Activated CD4-positive, alpha-beta memory T cell treated with anti-CD3 and anti-CD28 coated beads for 36 hours (primary cell): ENCODE results near the gene PHF21A. TPM values are rescaled to one million over a fixed set of nuclear protein-coding genes. Genes with fewer than 3 reads are reported as not detected.
"Not testable (repeated sequence)": the region's sequence is repeated elsewhere in the genome, so short reads cannot be mapped to it uniquely, and the experiment has no call there.

Source experiments
- CTCF ChIA-PET: fragments of 350-600 bp; sonication (Branson Sonifier 250); formaldehyde crosslinking; loops from one replicate; lab custom pipeline; 2021; ENCODE audit warnings: antibody characterized with exemption, inconsistent platforms; lab: Charles Lee
- POLR2A ChIA-PET: fragments of 350-600 bp; sonication (Branson Sonifier 250); formaldehyde crosslinking; loops from one replicate; lab custom pipeline; 2021; ENCODE audit warnings: antibody characterized with exemption; lab: Charles Lee
- DNase-seq: peaks from one replicate; pipeline ENCODE4 v3.0.0-alpha.2; 2020
- H3K27ac Mint-ChIP-seq: one replicate; pipeline ENCODE4 v1.8.0; 2021; ENCODE audit warnings: mixed read lengths
- H3K27me3 Mint-ChIP-seq: one replicate; pipeline ENCODE4 v1.8.0; 2021; ENCODE audit warnings: mixed read lengths
- H3K36me3 Mint-ChIP-seq: one replicate; pipeline ENCODE4 v1.8.0; 2021; ENCODE audit warnings: mixed read lengths
- H3K4me1 Mint-ChIP-seq: one replicate; pipeline ENCODE4 v1.8.0; 2021; ENCODE audit warnings: low read depth, mixed read lengths
- H3K4me3 Mint-ChIP-seq: one replicate; pipeline ENCODE4 v1.8.0; 2021; ENCODE audit warnings: mild to moderate bottlenecking, mixed read lengths
- H3K9me3 Mint-ChIP-seq: one replicate; pipeline ENCODE4 v1.8.0; 2021; ENCODE audit warnings: mixed read lengths
- intact Hi-C: fragments of 100-400 bp; cut with micrococcal nuclease; formaldehyde crosslinking; loops from one replicate; pipeline ENCODE4 v1.15.1; 2023
- total RNA-seq, 2 experiments: library from RNA; stranded (reverse); gene quantifications; one replicate each; pipeline ENCODE4 v1.2.3, GENCODE V29; 2021

PHF21A gene
- total RNA-seq, 2 experiments from 2014 or later: 38.0 to 40.0 TPM

GRCh38 chr11:45901626-45902025 lies 219.6 kb downstream of the PHF21A start:
- Mint-ChIP-seq H3K9me3 (no peaks in the 10 kb centered on the region), H3K27ac (no peak overlapping the region), H3K4me1 (peaks cover 4% of the 10 kb centered on the region), H3K36me3 (no peaks in the 10 kb centered on the region), H3K27me3 (peaks cover 11% of the 10 kb centered on the region), H3K4me3 (no peak overlapping the region)
- POLR2A ChIA-PET: interaction anchor here (1.2 kb wide), 1 partner anchor 17 kb away, joined by 4 read pairs; no protein-coding TSS in a partner anchor
- intact Hi-C loops: no loop called here
- CTCF ChIA-PET: no interaction called here
- no peak for DNase-seq

- intact Hi-C loops: no loop called here
- Mint-ChIP-seq H3K27me3 (peaks cover 11% of the 10 kb centered on the region), H3K4me3 (peak overlapping the region; percentile 35), H3K36me3 (no peaks in the 10 kb centered on the region), H3K4me1 (no peaks in the 10 kb centered on the region), H3K9me3 (no peaks in the 10 kb centered on the region), H3K27ac (no peak overlapping the region)
- DNase-seq: no peak
- CTCF ChIA-PET: no interaction called here
- POLR2A ChIA-PET: interaction anchor here (1.2 kb wide), 1 partner anchor 17 kb away, joined by 4 read pairs; no protein-coding TSS in a partner anchor
Observed at GRCh38 chr11:45900916-45901617, 220.2 kb downstream of the PHF21A start.

- DNase-seq, intact Hi-C loops, H3K4me1 Mint-ChIP-seq, CTCF ChIA-PET, H3K36me3 Mint-ChIP-seq, H3K27ac Mint-ChIP-seq, H3K9me3 Mint-ChIP-seq: not testable (repeated sequence)
- POLR2A ChIA-PET: interaction anchor here (1.2 kb wide), 1 partner anchor 18 kb away, joined by 4 read pairs; no protein-coding TSS in a partner anchor
- Mint-ChIP-seq H3K27me3 (peaks cover 13% of the 10 kb centered on the region), H3K4me3 (peak overlapping the region; percentile 35)
Observed at GRCh38 chr11:45900175-45900800, 221.0 kb downstream of the PHF21A start.

- ChIA-PET POLR2A (no interaction called here), CTCF (no interaction called here)
- peak; percentile 75 for DNase-seq
- intact Hi-C loops: no loop called here
- H3K36me3 Mint-ChIP-seq: no peaks in the 10 kb centered on the region
- H3K27me3 Mint-ChIP-seq: peaks cover 18% of the 10 kb centered on the region
- H3K4me1 Mint-ChIP-seq: no peaks in the 10 kb centered on the region
- H3K9me3 Mint-ChIP-seq: no peaks in the 10 kb centered on the region
- no peak overlapping the region for H3K27ac Mint-ChIP-seq
- H3K4me3 Mint-ChIP-seq: peak overlapping the region; percentile 37
Observed at GRCh38 chr11:45899448-45900174, 221.6 kb downstream of the PHF21A start.

- no peak for DNase-seq
- H3K4me3 Mint-ChIP-seq: peak overlapping the region; percentile 37
- H3K4me1 Mint-ChIP-seq: no peaks in the 10 kb centered on the region
- no peaks in the 10 kb centered on the region for H3K36me3 Mint-ChIP-seq
- CTCF ChIA-PET: no interaction called here
- no peaks in the 10 kb centered on the region for H3K9me3 Mint-ChIP-seq
- POLR2A ChIA-PET: interaction anchor here (1.1 kb wide), 1 partner anchor 19 kb away, joined by 3 read pairs; the partner anchor contains the start of gene PEX16
- peaks cover 23% of the 10 kb centered on the region for H3K27me3 Mint-ChIP-seq
- H3K27ac Mint-ChIP-seq: no peak overlapping the region
- intact Hi-C loops: no loop called here
Observed at GRCh38 chr11:45899086-45899447, 222.2 kb downstream of the PHF21A start.

- Mint-ChIP-seq H3K27ac (no peak overlapping the region), H3K36me3 (no peaks in the 10 kb centered on the region), H3K27me3 (peaks cover 27% of the 10 kb centered on the region), H3K4me3 (no peak overlapping the region), H3K9me3 (no peaks in the 10 kb centered on the region), H3K4me1 (no peaks in the 10 kb centered on the region)
- intact Hi-C loops: no loop called here
- ChIA-PET CTCF (no interaction called here), POLR2A (no interaction called here)
- DNase-seq: no peak
Observed at GRCh38 chr11:45897556-45897955, 223.7 kb downstream of the PHF21A start.

- Mint-ChIP-seq H3K9me3 (no peaks in the 10 kb centered on the region), H3K4me3 (no peak overlapping the region), H3K27me3 (peaks cover 27% of the 10 kb centered on the region), H3K4me1 (no peaks in the 10 kb centered on the region), H3K27ac (no peak overlapping the region), H3K36me3 (no peaks in the 10 kb centered on the region)
- CTCF ChIA-PET: no interaction called here
- intact Hi-C loops: no loop called here
- DNase-seq: no peak
- POLR2A ChIA-PET: interaction anchor here (0.8 kb wide), 1 partner anchor 18 kb away, joined by 3 read pairs; no protein-coding TSS in a partner anchor
Observed at GRCh38 chr11:45896422-45896984, 224.8 kb downstream of the PHF21A start.

- Mint-ChIP-seq H3K9me3 (no peaks in the 10 kb centered on the region), H3K4me3 (no peak overlapping the region), H3K4me1 (no peaks in the 10 kb centered on the region), H3K27ac (no peak overlapping the region), H3K36me3 (no peaks in the 10 kb centered on the region), H3K27me3 (peaks cover 24% of the 10 kb centered on the region)
- POLR2A ChIA-PET: no interaction called here
- DNase-seq: no peak
- CTCF ChIA-PET: no interaction called here
- intact Hi-C loops: no loop called here
Observed at GRCh38 chr11:45895553-45896259, 225.5 kb downstream of the PHF21A start.

GRCh38 chr11:45894555-45895247 lies 226.6 kb downstream of the PHF21A start:
- H3K27me3 Mint-ChIP-seq: peaks cover 21% of the 10 kb centered on the region
- intact Hi-C loops: no loop called here
- no peak overlapping the region for H3K4me3 Mint-ChIP-seq
- no peaks in the 10 kb centered on the region for H3K9me3 Mint-ChIP-seq
- DNase-seq: no peak
- H3K36me3 Mint-ChIP-seq: no peaks in the 10 kb centered on the region
- CTCF ChIA-PET: no interaction called here
- H3K4me1 Mint-ChIP-seq: no peaks in the 10 kb centered on the region
- H3K27ac Mint-ChIP-seq: no peak overlapping the region
- POLR2A ChIA-PET: no interaction called here

- H3K36me3 Mint-ChIP-seq: no peaks in the 10 kb centered on the region
- ChIA-PET CTCF (no interaction called here), POLR2A (no interaction called here)
- H3K9me3 Mint-ChIP-seq: no peaks in the 10 kb centered on the region
- H3K27me3 Mint-ChIP-seq: peaks cover 18% of the 10 kb centered on the region
- intact Hi-C loops: no loop called here
- no peaks in the 10 kb centered on the region for H3K4me1 Mint-ChIP-seq
- H3K27ac Mint-ChIP-seq: no peak overlapping the region
- no peak for DNase-seq
- H3K4me3 Mint-ChIP-seq: no peak overlapping the region
Observed at GRCh38 chr11:45892856-45893255, 228.4 kb downstream of the PHF21A start.

GRCh38 chr11:45890886-45891550 lies 230.2 kb downstream of the PHF21A start:
- no peak for DNase-seq
- no peaks in the 10 kb centered on the region for H3K36me3 Mint-ChIP-seq
- H3K27ac Mint-ChIP-seq: no peak overlapping the region
- intact Hi-C loops: no loop called here
- H3K4me3 Mint-ChIP-seq: no peak overlapping the region
- H3K9me3 Mint-ChIP-seq: no peaks in the 10 kb centered on the region
- peaks cover 16% of the 10 kb centered on the region for H3K27me3 Mint-ChIP-seq
- POLR2A ChIA-PET: no interaction called here
- H3K4me1 Mint-ChIP-seq: no peaks in the 10 kb centered on the region
- CTCF ChIA-PET: no interaction called here
